Endothelial cell of umbilical vein (primary cell): ENCODE measurements around the gene USP40. TPM values are rescaled to one million over a fixed set of nuclear protein-coding genes. Genes with fewer than 3 reads are reported as not detected.

Experiments
- BruUV-seq: library from RNA; stranded (reverse); fragments of 400-500 nt; replicated peaks from 2 replicates; lab custom pipeline; 2021; lab: Mats Ljungman, UMichigan
- CTCF ChIA-PET: fragments of 300-600, 350-600 bp; sonication (Branson Sonifier 250); formaldehyde crosslinking; loops from one replicate; lab custom pipeline; 2021; ENCODE audit warnings: antibody characterized with exemption, inconsistent platforms; lab: Charles Lee
- POLR2A ChIA-PET: fragments of 300-600, 350-600 bp; sonication (Branson Sonifier 250); formaldehyde crosslinking; loops from one replicate; lab custom pipeline; 2021; ENCODE audit warnings: antibody characterized with exemption, inconsistent platforms; lab: Charles Lee
- DNase-seq: peaks from one replicate; pipeline ENCODE4 v3.0.0-alpha.2; 2011; ENCODE audit warnings: low read depth, low spot score
- FAIRE-seq: peaks from 2 replicates; lab custom pipeline; 2011; peaks lifted over from hg19 to GRCh38; lab: Jason Lieb, UNC
- H2AFZ ChIP-seq: 2 replicates; pipeline ENCODE4 v1.6.0; 2012; ENCODE audit warnings: low read depth, low read length, control low read depth, inconsistent platforms
- H3K27ac ChIP-seq: 2 replicates; pipeline ENCODE4 v1.5.1; 2011; ENCODE audit warnings: low read depth, mild to moderate bottlenecking, control low read depth, low read length, moderate library complexity; ENCODE audit not compliant: insufficient read depth
- H3K27me3 ChIP-seq, 2 experiments: 2 replicates each; pipeline versions ENCODE4 v1.6.0 to v1.6.1; 2011; ENCODE audit warnings: low read length in 2 of 2, mixed read lengths in 1 of 2; ENCODE audit not compliant: control insufficient read depth in 2 of 2, insufficient read depth in 2 of 2
- H3K36me3 ChIP-seq, 2 experiments: 2 replicates in 1 of 2; 3 replicates in 1 of 2; pipeline ENCODE4 v1.5.1; 2011; ENCODE audit warnings: low read length in 2 of 2, mild to moderate bottlenecking in 1 of 2, moderate library complexity in 1 of 2; ENCODE audit not compliant: control insufficient read depth in 2 of 2, insufficient read depth in 2 of 2; ENCODE audit errors: extremely low read depth in 1 of 2
- H3K4me1 ChIP-seq: 3 replicates; pipeline ENCODE4 v1.5.1; 2011; ENCODE audit warnings: mild to moderate bottlenecking, low read length; ENCODE audit not compliant: control insufficient read depth, insufficient read depth; ENCODE audit errors: extremely low read depth
- H3K4me2 ChIP-seq: 2 replicates; pipeline ENCODE4 v1.6.1; 2011; ENCODE audit warnings: low read length, control low read depth, mixed read lengths; ENCODE audit not compliant: insufficient read depth
- H3K4me3 ChIP-seq, 3 experiments: fragments of 200-600 bp in 1 of 3; sonication (generic), shearing (Covaris generic) in 1 of 3; replicated peaks in 1 of 3; 2 replicates each; pipeline ENCODE4 v1.5.1; 2011 to 2016; ENCODE audit warnings: control low read depth in 3 of 3, low read length in 3 of 3, mild to moderate bottlenecking in 2 of 3, inconsistent platforms in 1 of 3, low read depth in 1 of 3, moderate library complexity in 1 of 3; ENCODE audit not compliant: insufficient read depth in 1 of 3
- H3K79me2 ChIP-seq: 2 replicates; pipeline ENCODE4 v1.6.0; 2012; ENCODE audit warnings: low read length, inconsistent platforms; ENCODE audit not compliant: control insufficient read depth, insufficient read depth
- H3K9ac ChIP-seq: replicated peaks from 2 replicates; pipeline ENCODE3; 2011; ENCODE audit warnings: low read length, control low read depth; ENCODE audit not compliant: insufficient read depth; ENCODE audit errors: extremely low read depth
- H3K9me1 ChIP-seq: replicated peaks from 3 replicates; pipeline ENCODE4 v1.6.0; 2011; ENCODE audit warnings: mild to moderate bottlenecking, low read length; ENCODE audit not compliant: control insufficient read depth, insufficient read depth; ENCODE audit errors: extremely low read depth
- H3K9me3 ChIP-seq: replicated peaks from 2 replicates; pipeline ENCODE4 v1.5.1; 2012; ENCODE audit warnings: low read length, inconsistent platforms; ENCODE audit not compliant: control insufficient read depth, insufficient read depth
- H4K20me1 ChIP-seq: replicated peaks from 2 replicates; pipeline ENCODE3; 2011; ENCODE audit warnings: mild to moderate bottlenecking, low read length; ENCODE audit not compliant: control insufficient read depth, insufficient read depth; ENCODE audit errors: extremely low read depth
- EZH2 ChIP-seq: IDR thresholded peaks from 2 replicates; pipeline ENCODE4 v1.6.1; 2012; ENCODE audit warnings: borderline replicate concordance, low read depth, mild to moderate bottlenecking, moderate library complexity, low read length, inconsistent platforms; ENCODE audit not compliant: severe bottlenecking
- FOS ChIP-seq: IDR thresholded peaks from 2 replicates; pipeline ENCODE4 v1.6.1; 2011; ENCODE audit warnings: mild to moderate bottlenecking, low read length, moderate library complexity, borderline replicate concordance; ENCODE audit not compliant: insufficient read depth
- GATA2 ChIP-seq: IDR thresholded peaks from 2 replicates; pipeline ENCODE4 v1.7.0; 2011; ENCODE audit warnings: low read depth, mild to moderate bottlenecking, moderate library complexity, mixed read lengths, low read length; ENCODE audit not compliant: insufficient read length, insufficient read depth
- JUN ChIP-seq: IDR thresholded peaks from 2 replicates; pipeline ENCODE4 v1.6.1; 2011; ENCODE audit warnings: borderline replicate concordance, low read depth; ENCODE audit not compliant: insufficient read length, insufficient read depth
- MYC ChIP-seq: IDR thresholded peaks from one replicate; pipeline ENCODE4 v1.6.1; 2011; ENCODE audit warnings: mild to moderate bottlenecking, low read depth, low read length
- POLR2A ChIP-seq: IDR thresholded peaks from 2 replicates; pipeline ENCODE4 v1.6.1; 2012; ENCODE audit warnings: low read depth, mild to moderate bottlenecking, control low read depth, low read length
- POLR2AphosphoS5 ChIP-seq: IDR thresholded peaks from 2 replicates; pipeline ENCODE4 v1.6.1; 2012; ENCODE audit warnings: low read depth, mild to moderate bottlenecking, control low read depth, low read length, moderate library complexity; ENCODE audit not compliant: insufficient read depth
- dilution Hi-C: fragments of 300-500 bp; cut with MboI; formaldehyde crosslinking; loops from one replicate; pipeline ENCODE4 v1.15.0; 2019; ENCODE audit warnings: low sequenced_read_pairs; ENCODE audit not compliant: extremely low pct_ligation_motif_present
- intact Hi-C: fragments of 100-400 bp; cut with micrococcal nuclease; formaldehyde crosslinking; loops from one replicate; pipeline ENCODE4 v1.10.0; 2022
- polyA plus RNA-seq, 4 experiments: library from polyadenylated mRNA; depleted of rRNA in 3 of 4; stranded (reverse) in 3 of 4; unstranded in 1 of 4; fragments of >200 nt; gene quantifications; 2 replicates each; pipeline versions ENCODE4 v1.2.1 to v1.2.3, GENCODE V29; 2011 to 2012; ENCODE audit warnings: missing spikeins in 1 of 4
- total RNA-seq: library from RNA; stranded (reverse); gene quantifications from 2 replicates; pipeline ENCODE4 v1.2.3, GENCODE V29; 2021
- TF ChIP-seq, protein P1 (sequence below): IDR thresholded peaks from 2 replicates; pipeline ENCODE4 v1.6.1; 2011; ENCODE audit not compliant: insufficient read depth, insufficient read length
- TF ChIP-seq, protein P2 (sequence below), 2 donors: IDR thresholded peaks; 1 replicate in 1 of 2; 2 replicates in 1 of 2; pipeline ENCODE4 v1.5.1; 2011; ENCODE audit warnings: low read length in 2 of 2, mild to moderate bottlenecking in 2 of 2, moderate library complexity in 2 of 2, control low read depth in 1 of 2, inconsistent platforms in 1 of 2, low read depth in 1 of 2; ENCODE audit not compliant: insufficient read depth in 1 of 2; ENCODE audit errors: extremely low read depth in 1 of 2

USP40 gene
- total and polyA plus RNA-seq, 2 donors (not counting 3 experiments of a cell fraction or from before 2014, with no cell fraction given): 32.2 to 32.5 TPM

DNA sequence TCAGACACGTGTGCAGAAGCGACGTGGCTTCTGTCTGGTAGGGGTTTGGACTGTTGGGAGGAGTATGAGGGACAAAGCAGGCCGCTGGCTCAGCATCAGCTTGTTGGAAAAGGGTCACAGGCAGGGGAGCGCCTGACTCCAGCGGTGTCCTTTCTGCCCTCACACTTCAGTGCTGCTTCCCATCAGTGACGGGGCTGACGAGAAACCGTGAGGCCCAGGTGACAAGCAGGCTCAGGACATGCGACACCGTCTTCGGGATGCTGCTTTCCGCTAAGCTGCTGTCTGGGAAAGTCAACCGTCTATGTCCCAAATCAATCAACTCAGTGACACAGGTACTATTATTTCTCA lies 90.5 kb downstream of the USP40 start:
- H3K9me1 ChIP-seq: no peaks in the 10 kb centered on the region
- ChIA-PET CTCF (interaction anchor here (1.0 to 1.4 kb wide), 2 partner anchors 11 to 235 kb away, joined by 4 read pairs; no protein-coding TSS in a partner anchor), POLR2A (no interaction called here)
- no peaks in the 10 kb centered on the region for H3K27me3 ChIP-seq
- no peak for TF ChIP-seq FOS
- no peak for TF ChIP-seq POLR2AphosphoS5
- no peak overlapping the region for H3K9ac ChIP-seq
- no peaks in the 10 kb centered on the region for H3K9me3 ChIP-seq
- no peak overlapping the region for H3K27ac ChIP-seq
- no peaks in the 10 kb centered on the region for H3K79me2 ChIP-seq
- no peak overlapping the region for H3K4me3 ChIP-seq
- DNase-seq: no peak
- H3K4me2 ChIP-seq: no peak overlapping the region
- no peaks in the 10 kb centered on the region for H3K4me1 ChIP-seq
- peaks cover 0 to 3% of the 10 kb centered on the region in 2 experiments for H3K36me3 ChIP-seq
- no TSS peak for BruUV-seq
- H2AFZ ChIP-seq: no peak overlapping the region
- no peaks in the 10 kb centered on the region for H4K20me1 ChIP-seq
- FAIRE-seq: no peak
- intact Hi-C loops: no loop called here
- dilution Hi-C loops: no loop called here

DNA sequence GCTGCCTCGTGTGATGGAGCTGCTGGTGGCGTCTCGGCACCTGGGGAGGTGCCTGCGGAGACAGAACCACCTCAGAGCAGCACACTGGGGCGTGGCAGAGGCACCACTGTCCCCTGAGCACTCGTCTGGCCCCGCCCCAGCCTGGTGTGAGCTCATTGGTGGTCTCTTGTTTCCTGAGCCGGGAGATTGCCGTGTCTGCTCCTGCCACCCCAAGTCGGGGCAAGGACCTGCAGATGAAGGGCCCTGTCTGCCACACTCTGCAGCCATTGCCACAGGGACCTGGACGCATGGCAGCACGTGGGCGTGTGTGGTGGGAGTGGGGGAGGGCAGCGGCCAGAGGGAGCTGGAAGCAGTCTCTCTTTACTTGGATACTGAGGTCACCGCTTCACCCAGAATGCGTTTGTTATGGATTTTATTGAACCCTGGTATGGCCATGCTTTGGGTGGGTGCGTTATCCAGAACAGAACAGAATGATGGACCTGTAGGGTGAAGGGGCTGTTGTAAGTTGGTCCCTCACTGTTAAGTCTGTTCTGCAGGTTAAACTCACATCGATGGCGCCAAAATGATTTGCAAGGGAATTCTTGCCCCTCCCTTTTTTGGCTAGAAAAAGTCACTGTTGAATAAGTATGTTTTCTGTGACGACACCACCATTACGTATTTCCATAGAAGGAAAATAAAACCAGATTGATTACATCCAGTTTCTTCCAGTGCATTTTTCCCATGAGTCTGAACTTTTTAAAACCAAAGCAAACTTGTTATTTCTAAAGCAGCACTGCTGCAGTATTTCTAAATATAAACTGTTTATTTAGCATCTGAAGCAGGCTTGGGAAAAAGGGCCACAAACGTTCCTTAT lies 92.0 kb downstream of the USP40 start:
- Histone ChIP-seq H3K27me3 (no peaks in the 10 kb centered on the region), H3K9me3 (no peaks in the 10 kb centered on the region), H3K4me1 (no peaks in the 10 kb centered on the region), H3K9me1 (no peaks in the 10 kb centered on the region), H3K36me3 (peaks cover 0 to 4% of the 10 kb centered on the region in 2 experiments), H2AFZ (no peak overlapping the region), H3K9ac (no peak overlapping the region), H4K20me1 (no peaks in the 10 kb centered on the region), H3K27ac (no peak overlapping the region), H3K4me3 (no peak overlapping the region), H3K79me2 (no peaks in the 10 kb centered on the region), H3K4me2 (no peak overlapping the region)
- no peak for DNase-seq
- ChIA-PET POLR2A (no interaction called here), CTCF (interaction anchor here (1.0 to 1.4 kb wide), 2 partner anchors 12 to 237 kb away, joined by 4 read pairs; no protein-coding TSS in a partner anchor)
- TF ChIP-seq, protein P1, sequence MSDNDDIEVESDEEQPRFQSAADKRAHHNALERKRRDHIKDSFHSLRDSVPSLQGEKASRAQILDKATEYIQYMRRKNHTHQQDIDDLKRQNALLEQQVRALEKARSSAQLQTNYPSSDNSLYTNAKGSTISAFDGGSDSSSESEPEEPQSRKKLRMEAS: no peak
- no peak for TF ChIP-seq GATA2
- no peak for TF ChIP-seq POLR2A
- no peak for TF ChIP-seq FOS
- TF ChIP-seq, protein P2, sequence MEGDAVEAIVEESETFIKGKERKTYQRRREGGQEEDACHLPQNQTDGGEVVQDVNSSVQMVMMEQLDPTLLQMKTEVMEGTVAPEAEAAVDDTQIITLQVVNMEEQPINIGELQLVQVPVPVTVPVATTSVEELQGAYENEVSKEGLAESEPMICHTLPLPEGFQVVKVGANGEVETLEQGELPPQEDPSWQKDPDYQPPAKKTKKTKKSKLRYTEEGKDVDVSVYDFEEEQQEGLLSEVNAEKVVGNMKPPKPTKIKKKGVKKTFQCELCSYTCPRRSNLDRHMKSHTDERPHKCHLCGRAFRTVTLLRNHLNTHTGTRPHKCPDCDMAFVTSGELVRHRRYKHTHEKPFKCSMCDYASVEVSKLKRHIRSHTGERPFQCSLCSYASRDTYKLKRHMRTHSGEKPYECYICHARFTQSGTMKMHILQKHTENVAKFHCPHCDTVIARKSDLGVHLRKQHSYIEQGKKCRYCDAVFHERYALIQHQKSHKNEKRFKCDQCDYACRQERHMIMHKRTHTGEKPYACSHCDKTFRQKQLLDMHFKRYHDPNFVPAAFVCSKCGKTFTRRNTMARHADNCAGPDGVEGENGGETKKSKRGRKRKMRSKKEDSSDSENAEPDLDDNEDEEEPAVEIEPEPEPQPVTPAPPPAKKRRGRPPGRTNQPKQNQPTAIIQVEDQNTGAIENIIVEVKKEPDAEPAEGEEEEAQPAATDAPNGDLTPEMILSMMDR (IDR thresholded peaks at IDR 0.05; ENCODE audit: extremely low read depth in 1 of 2, insufficient read depth in 1 of 2, low read depth in 1 of 2, low read length in 2 of 2): no peak
- TF ChIP-seq EZH2: no peak
- TF ChIP-seq JUN: no peak
- no peak for TF ChIP-seq MYC
- TF ChIP-seq POLR2AphosphoS5: no peak
- dilution Hi-C loops (no loop called here), intact Hi-C loops (no loop called here)
- no TSS peak for BruUV-seq
- no peak for FAIRE-seq
